Parathyroid adenoma (tissue), 2 donors: ENCODE results near the gene CCDC74A.
"Not testable (repeated sequence)": the region's sequence is repeated elsewhere in the genome, so short reads cannot be mapped to it uniquely, and the experiment has no call there.

Experiments
- H2AFZ ChIP-seq: fragments of 300-600 bp; sonication (generic); one replicate; pipeline ENCODE4 v1.7.0; 2017; ENCODE audit warnings: antibody characterized with exemption, mild to moderate bottlenecking
- H3K27ac ChIP-seq: fragments of 300-600 bp; sonication (generic); one replicate; pipeline ENCODE4 v1.7.0; 2017
- H3K27me3 ChIP-seq: fragments of 300-600 bp; sonication (generic); one replicate; pipeline ENCODE4 v1.7.0; 2017; ENCODE audit warnings: low read length; ENCODE audit not compliant: control insufficient read depth, insufficient read depth
- H3K36me3 ChIP-seq: fragments of 300-600 bp; sonication (generic); one replicate; pipeline ENCODE4 v1.7.0; 2017; ENCODE audit warnings: low read length; ENCODE audit not compliant: control insufficient read depth, insufficient read depth
- H3K4me1 ChIP-seq: fragments of 300-600 bp; sonication (generic); one replicate; pipeline ENCODE4 v1.7.0; 2017; ENCODE audit warnings: control low read depth
- H3K4me2 ChIP-seq: fragments of 300-600 bp; sonication (generic); one replicate; pipeline ENCODE4 v1.7.0; 2017; ENCODE audit warnings: low read length
- H3K4me3 ChIP-seq: fragments of 300-600 bp; sonication (generic); one replicate; pipeline ENCODE4 v1.7.0; 2017; ENCODE audit warnings: low read depth, low read length
- H3K79me2 ChIP-seq: fragments of 300-600 bp; sonication (generic); one replicate; pipeline ENCODE4 v1.7.0; 2017; ENCODE audit warnings: control low read depth
- H3K9ac ChIP-seq: fragments of 300-600 bp; sonication (generic); one replicate; pipeline ENCODE4 v1.7.0; 2017; ENCODE audit warnings: mild to moderate bottlenecking
- H3K9me3 ChIP-seq: fragments of 300-600 bp; sonication (generic); one replicate; pipeline ENCODE4 v1.7.0; 2017; ENCODE audit warnings: low read length; ENCODE audit not compliant: control insufficient read depth
- CTCF ChIP-seq: fragments of 300-600 bp; sonication (generic); IDR thresholded peaks from one replicate; pipeline ENCODE4 v1.7.0; 2017; ENCODE audit warnings: antibody characterized with exemption, mild to moderate bottlenecking
- donor health status: primary hyperparathyroidism.

CCDC74A gene

DNA sequence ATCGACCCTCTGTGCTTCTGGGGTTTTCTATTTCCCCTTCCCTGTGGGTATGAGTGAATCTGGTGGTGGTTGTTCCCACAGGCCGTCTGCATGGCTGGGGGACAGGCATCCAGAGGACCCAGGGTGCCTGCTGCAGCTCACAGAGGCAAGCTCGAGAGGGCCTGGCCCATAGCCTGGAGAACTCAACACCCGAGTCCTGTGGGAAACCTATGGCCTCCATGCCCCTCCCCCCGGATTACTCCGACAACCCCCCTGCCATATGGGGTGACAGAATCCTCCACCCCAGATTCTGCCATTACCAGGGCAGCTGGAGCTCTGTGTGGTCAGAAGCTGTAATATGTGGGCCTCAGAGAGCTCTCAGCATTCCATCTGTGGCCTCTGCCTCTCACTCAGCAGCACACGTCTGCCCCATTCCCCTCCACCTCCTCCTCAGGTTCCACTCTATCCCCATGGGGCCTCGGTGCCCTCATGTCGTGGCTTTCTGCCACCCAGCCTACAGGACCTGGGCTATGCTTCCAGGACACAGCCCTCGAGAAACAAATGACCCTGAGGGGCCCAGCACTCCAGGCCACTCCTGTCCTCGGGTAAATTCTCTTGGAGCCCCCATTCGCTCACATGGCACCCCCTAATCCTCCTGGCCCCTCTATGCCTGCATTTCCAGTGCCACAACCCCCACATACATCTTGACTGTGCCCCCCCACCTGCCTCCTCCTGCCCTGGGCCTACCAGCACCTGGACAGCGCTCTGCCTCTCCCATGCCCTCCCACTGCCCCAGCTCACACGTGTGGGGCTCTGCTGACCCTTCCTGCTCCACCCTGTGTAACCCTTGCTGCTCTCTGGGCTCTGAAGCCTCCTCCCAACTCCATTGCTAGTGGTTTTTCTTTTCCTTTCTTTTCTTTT, 39.1 kb upstream of the CCDC74A start:
- H3K4me1 ChIP-seq, result peaks cover 5% of the 10 kb centered on the region
- no peak overlapping the region for H3K9ac ChIP-seq
- H3K9me3 ChIP-seq, result no peaks in the 10 kb centered on the region
- no peak overlapping the region for H2AFZ ChIP-seq
- H3K4me3 ChIP-seq, result no peak overlapping the region
- H3K27ac ChIP-seq, result no peak overlapping the region
- no peaks in the 10 kb centered on the region for H3K27me3 ChIP-seq
- peaks cover 16% of the 10 kb centered on the region for H3K79me2 ChIP-seq
- no peaks in the 10 kb centered on the region for H3K36me3 ChIP-seq
- TF ChIP-seq CTCF, result no peak
- H3K4me2 ChIP-seq, result no peak overlapping the region

- Histone ChIP-seq H3K27ac (peak overlapping the region; percentile 75), H3K4me2 (peak overlapping the region; percentile 29), H3K4me3 (peak overlapping the region; percentile 12), H3K79me2 (peaks cover 24% of the 10 kb centered on the region), H2AFZ (peak overlapping the region; percentile 73)
- not testable (repeated sequence) for H3K9me3 ChIP-seq, H3K9ac ChIP-seq, H3K27me3 ChIP-seq, H3K4me1 ChIP-seq, H3K36me3 ChIP-seq
These were observed 36.8 kb upstream of the CCDC74A start for GRCh38 chr2:131490616-131491468.

DNA sequence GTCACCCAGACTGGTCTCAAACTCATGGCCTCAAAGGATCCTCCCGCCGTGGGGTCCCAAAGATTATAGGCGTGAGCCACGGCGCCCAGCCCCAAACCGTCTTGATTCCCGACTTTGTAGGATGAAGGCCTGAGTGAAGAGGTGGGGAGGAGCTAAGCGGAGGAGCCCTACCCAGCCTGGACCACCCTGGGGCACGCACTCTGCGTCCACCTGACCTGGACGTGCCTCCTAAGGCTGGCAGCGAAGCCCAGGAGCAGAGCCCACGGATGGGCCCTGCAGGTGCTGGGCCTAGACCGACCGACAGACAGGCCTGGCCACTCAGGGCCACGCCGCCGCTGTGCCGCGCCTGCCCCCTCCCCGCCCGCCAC, 36.2 kb upstream of the CCDC74A start:
- H3K9ac ChIP-seq, H3K27me3 ChIP-seq, H3K36me3 ChIP-seq, H3K9me3 ChIP-seq, H3K4me1 ChIP-seq: not testable (repeated sequence)
- Histone ChIP-seq H2AFZ (peak overlapping the region; percentile 73), H3K4me2 (peak overlapping the region; percentile 29), H3K27ac (peak overlapping the region; percentile 75), H3K4me3 (peak overlapping the region; percentile 12), H3K79me2 (peaks cover 24% of the 10 kb centered on the region)

GRCh38 chr2:131492015-131492417, 35.7 kb upstream of the CCDC74A start, which contains the start of gene MZT2A:
Gene MZT2A, minus strand, starts transcription at chr2:131492397. Its CDS starts 21 bp downstream, at chr2:131492376.
- H2AFZ ChIP-seq, result peak within 1 kb of the TSS; percentile 98
- not testable (repeated sequence) for H3K36me3 ChIP-seq, H3K9me3 ChIP-seq, H3K27me3 ChIP-seq, H3K4me1 ChIP-seq
- H3K4me3 ChIP-seq, result peak within 1 kb of the TSS; percentile 88
- H3K9ac ChIP-seq, result peak within 1 kb of the TSS; percentile 61
- peak within 1 kb of the TSS; percentile 76 for H3K27ac ChIP-seq
- peaks cover 24% of the 10 kb centered on the region for H3K79me2 ChIP-seq
- peak within 1 kb of the TSS; percentile 87 for H3K4me2 ChIP-seq

- Histone ChIP-seq H3K36me3 (no peaks in the 10 kb centered on the region), H3K9ac (peak overlapping the region; percentile 61), H3K4me2 (peak overlapping the region; percentile 87), H3K9me3 (no peaks in the 10 kb centered on the region), H2AFZ (peak overlapping the region; percentile 98), H3K79me2 (peaks cover 24% of the 10 kb centered on the region), H3K27me3 (no peaks in the 10 kb centered on the region), H3K4me1 (peaks cover 6% of the 10 kb centered on the region), H3K27ac (peak overlapping the region; percentile 76), H3K4me3 (peak overlapping the region; percentile 88)
- TF ChIP-seq CTCF, result peak; percentile 88
These were observed 35.1 kb upstream of the CCDC74A start for GRCh38 chr2:131492418-131493198.
